OCI-LY7 (cell line): Measurements from ENCODE around the gene MEF2D.

Experiments used
- CTCF ChIP-seq: fragments of 200-600 bp; sonication (generic); conservative IDR thresholded peaks from 2 replicates; pipeline ENCODE4 v1.5.1; 2014; ENCODE audit warnings: mild to moderate bottlenecking, antibody characterized with exemption, low read length, moderate library complexity, mixed read lengths
- EZH2phosphoT487 ChIP-seq: fragments of 200-600 bp; sonication (generic); IDR thresholded peaks from 2 replicates; pipeline ENCODE4 v1.6.1; 2018; ENCODE audit warnings: low read depth, borderline replicate concordance, mild to moderate bottlenecking, mixed run types, antibody characterized with exemption, low read length, moderate library complexity, mixed read lengths

GRCh38 chr1:156439777-156440183 is 60.8 kb downstream of the MEF2D start:
- TF ChIP-seq EZH2phosphoT487 (no peak), CTCF (no peak)
